ENCODE results near the gene ENPP3.

DNA sequence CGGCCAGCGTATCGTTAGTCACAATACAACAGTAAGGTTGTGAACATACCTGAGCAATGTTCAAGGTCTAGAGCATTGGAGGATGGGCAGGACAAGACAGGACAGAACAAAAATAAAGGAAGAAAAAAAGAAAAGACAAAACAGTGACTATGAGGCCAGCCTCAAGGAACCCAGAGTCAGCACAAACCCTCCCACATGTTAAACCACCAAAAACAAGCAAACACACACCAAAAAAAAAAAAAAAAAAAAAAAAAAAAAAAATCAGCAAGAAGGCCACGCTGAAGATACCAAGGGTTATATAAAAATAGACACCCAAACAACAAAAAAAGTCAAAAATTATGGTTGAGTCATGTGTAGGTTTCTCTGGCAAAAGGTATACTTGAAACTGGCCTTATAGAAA is 21.8 kb upstream of the ENPP3 start:
- no peak for TF ChIP-seq POLR2AphosphoS5 (IDR thresholded peaks at IDR 0.05)
- TF ChIP-seq POLR2A (IDR thresholded peaks at IDR 0.05), result no peak
- TF ChIP-seq, protein P1, sequence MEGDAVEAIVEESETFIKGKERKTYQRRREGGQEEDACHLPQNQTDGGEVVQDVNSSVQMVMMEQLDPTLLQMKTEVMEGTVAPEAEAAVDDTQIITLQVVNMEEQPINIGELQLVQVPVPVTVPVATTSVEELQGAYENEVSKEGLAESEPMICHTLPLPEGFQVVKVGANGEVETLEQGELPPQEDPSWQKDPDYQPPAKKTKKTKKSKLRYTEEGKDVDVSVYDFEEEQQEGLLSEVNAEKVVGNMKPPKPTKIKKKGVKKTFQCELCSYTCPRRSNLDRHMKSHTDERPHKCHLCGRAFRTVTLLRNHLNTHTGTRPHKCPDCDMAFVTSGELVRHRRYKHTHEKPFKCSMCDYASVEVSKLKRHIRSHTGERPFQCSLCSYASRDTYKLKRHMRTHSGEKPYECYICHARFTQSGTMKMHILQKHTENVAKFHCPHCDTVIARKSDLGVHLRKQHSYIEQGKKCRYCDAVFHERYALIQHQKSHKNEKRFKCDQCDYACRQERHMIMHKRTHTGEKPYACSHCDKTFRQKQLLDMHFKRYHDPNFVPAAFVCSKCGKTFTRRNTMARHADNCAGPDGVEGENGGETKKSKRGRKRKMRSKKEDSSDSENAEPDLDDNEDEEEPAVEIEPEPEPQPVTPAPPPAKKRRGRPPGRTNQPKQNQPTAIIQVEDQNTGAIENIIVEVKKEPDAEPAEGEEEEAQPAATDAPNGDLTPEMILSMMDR (IDR thresholded peaks at IDR 0.05 in 8 of 11, conservative IDR thresholded peaks at IDR 0.05 in 3 of 11), result no peak
